IMR-90 (cell line): ENCODE measurements around the gene ELOA. TPM values are rescaled to one million over a fixed set of nuclear protein-coding genes. Genes with fewer than 3 reads are reported as not detected.

Source experiments
- ATAC-seq: fragments of 200-7000 bp; cut with Tn5 transposase; 2 replicates; pipeline ENCODE4 v1.9.1; 2020; ENCODE audit warnings: low read depth, mild to moderate bottlenecking, moderate library complexity
- BruUV-seq: library from RNA; stranded (reverse); fragments of 400-500 nt; replicated peaks from 2 replicates; lab custom pipeline; 2021; lab: Mats Ljungman, UMichigan
- CTCF ChIA-PET: fragments of 300-600 bp; formaldehyde crosslinking; extraction: SDS; loops from one replicate; lab custom pipeline; 2021; ENCODE audit warnings: antibody characterized with exemption; lab: Yijun Ruan, JAX
- POLR2A ChIA-PET: fragments of 300-600 bp; sonication (Branson Sonifier 250); formaldehyde crosslinking; loops from one replicate; lab custom pipeline; 2022; ENCODE audit warnings: antibody characterized with exemption; ENCODE audit not compliant: unreplicated experiment; lab: Charles Lee
- DNase-seq: peaks from one replicate; pipeline ENCODE4 v3.0.0; 2013
- H2AFZ ChIP-seq: replicated peaks from 2 replicates; pipeline ENCODE3; 2013; ENCODE audit warnings: low read length, mild to moderate bottlenecking; ENCODE audit not compliant: poor library complexity
- H2AK5ac ChIP-seq: 2 replicates; pipeline ENCODE4 v1.6.1; 2013; ENCODE audit warnings: low read depth, low read length, inconsistent platforms
- H2AK9ac ChIP-seq: replicated peaks from 2 replicates; pipeline ENCODE3; 2013; ENCODE audit warnings: mild to moderate bottlenecking, low read depth, low read length, moderate library complexity; ENCODE audit not compliant: poor library complexity
- H2BK120ac ChIP-seq: 2 replicates; pipeline ENCODE4 v1.6.1; 2013; ENCODE audit warnings: low read depth, low read length, inconsistent platforms
- H2BK15ac ChIP-seq: 3 replicates; pipeline ENCODE4 v1.6.1; 2013; ENCODE audit warnings: low read depth, low read length, inconsistent platforms
- H2BK20ac ChIP-seq: 2 replicates; pipeline ENCODE4 v1.6.1; 2013; ENCODE audit warnings: low read depth, mild to moderate bottlenecking, inconsistent platforms, low read length, moderate library complexity
- H2BK5ac ChIP-seq: 2 replicates; pipeline ENCODE4 v1.6.1; 2013; ENCODE audit warnings: mild to moderate bottlenecking, low read depth, low read length, inconsistent platforms; ENCODE audit not compliant: poor library complexity, severe bottlenecking
- H3K14ac ChIP-seq: replicated peaks from 2 replicates; pipeline ENCODE4 v1.6.1; 2013; ENCODE audit warnings: low read depth, low read length, inconsistent platforms
- H3K18ac ChIP-seq: 2 replicates; pipeline ENCODE4 v1.6.1; 2013; ENCODE audit warnings: low read depth, low read length, control low read depth
- H3K23ac ChIP-seq: 2 replicates; pipeline ENCODE4 v1.6.1; 2013; ENCODE audit warnings: low read depth, low read length, inconsistent platforms
- H3K27ac ChIP-seq: 2 replicates; pipeline ENCODE4 v1.5.1; 2013; ENCODE audit warnings: mild to moderate bottlenecking, control low read depth, low read length; ENCODE audit not compliant: insufficient read depth
- H3K27me3 ChIP-seq: 2 replicates; pipeline ENCODE4 v1.6.1; 2013; ENCODE audit warnings: low read length; ENCODE audit not compliant: control insufficient read depth, insufficient read depth
- H3K36me3 ChIP-seq: 2 replicates; pipeline ENCODE4 v1.6.1; 2013; ENCODE audit warnings: low read length, mixed read lengths; ENCODE audit not compliant: control insufficient read depth, insufficient read depth
- H3K4ac ChIP-seq: 2 replicates; pipeline ENCODE4 v1.6.1; 2013; ENCODE audit warnings: low read depth, low read length, inconsistent platforms
- H3K4me1 ChIP-seq: 2 replicates; pipeline ENCODE4 v1.6.1; 2013; ENCODE audit warnings: low read length, mixed read lengths; ENCODE audit not compliant: control insufficient read depth, insufficient read depth
- H3K4me2 ChIP-seq: 2 replicates; pipeline ENCODE4 v1.6.1; 2013; ENCODE audit warnings: low read depth, mild to moderate bottlenecking, control low read depth, low read length, moderate library complexity
- H3K4me3 ChIP-seq: 2 replicates; pipeline ENCODE4 v1.5.1; 2013; ENCODE audit warnings: low read depth, mild to moderate bottlenecking, control low read depth, low read length, moderate library complexity; ENCODE audit not compliant: insufficient read depth
- H3K56ac ChIP-seq: 2 replicates; pipeline ENCODE4 v1.6.1; 2013; ENCODE audit warnings: low read length, inconsistent platforms; ENCODE audit not compliant: insufficient read depth; ENCODE audit errors: extremely low read depth
- H3K79me1 ChIP-seq, 2 experiments: 2 replicates each; pipeline ENCODE4 v1.6.1; 2013; ENCODE audit warnings: low read length in 2 of 2, inconsistent platforms in 1 of 2, low read depth in 1 of 2
- H3K9ac ChIP-seq: 2 replicates; pipeline ENCODE4 v1.6.1; 2013; ENCODE audit warnings: low read depth, low read length, control low read depth
- H3K9me1 ChIP-seq: 2 replicates; pipeline ENCODE4 v1.6.1; 2013; ENCODE audit warnings: low read length, inconsistent platforms; ENCODE audit not compliant: insufficient read depth
- H3K9me3 ChIP-seq: 2 replicates; pipeline ENCODE4 v1.6.1; 2013; ENCODE audit warnings: low read length; ENCODE audit not compliant: control insufficient read depth, insufficient read depth
- H4K20me1 ChIP-seq: 2 replicates; pipeline ENCODE4 v1.6.1; 2013; ENCODE audit warnings: low read length, inconsistent platforms; ENCODE audit not compliant: insufficient read depth
- H4K5ac ChIP-seq: 2 replicates; pipeline ENCODE4 v1.6.1; 2013; ENCODE audit warnings: mild to moderate bottlenecking, low read depth, low read length, control low read depth
- H4K8ac ChIP-seq, 2 experiments: 2 replicates each; pipeline ENCODE4 v1.6.1; 2013; ENCODE audit warnings: low read depth in 2 of 2, low read length in 2 of 2, control low read depth in 1 of 2, inconsistent platforms in 1 of 2
- H4K91ac ChIP-seq: 2 replicates; pipeline ENCODE4 v1.6.1; 2013; ENCODE audit warnings: low read depth, low read length, inconsistent platforms; ENCODE audit not compliant: insufficient read depth
- CEBPB ChIP-seq: IDR thresholded peaks from 2 replicates; pipeline ENCODE4 v1.6.1; 2012; ENCODE audit warnings: low read depth, low read length, improper control_type of control experiment
- CHD1 ChIP-seq: IDR thresholded peaks from 2 replicates; pipeline ENCODE4 v1.6.1; 2012; ENCODE audit warnings: low read depth, low read length, improper control_type of control experiment
- MAFK ChIP-seq: IDR thresholded peaks from 2 replicates; pipeline ENCODE4 v1.6.1; 2012; ENCODE audit warnings: low read depth, low read length, improper control_type of control experiment
- POLR2A ChIP-seq: IDR thresholded peaks from 2 replicates; pipeline ENCODE4 v1.6.1; 2012; ENCODE audit warnings: mild to moderate bottlenecking, low read depth, low read length
- RAD21 ChIP-seq: IDR thresholded peaks from 2 replicates; pipeline ENCODE4 v1.6.1; 2012; ENCODE audit warnings: low read length, improper control_type of control experiment
- RCOR1 ChIP-seq: IDR thresholded peaks from 2 replicates; pipeline ENCODE4 v1.6.1; 2012; ENCODE audit warnings: mild to moderate bottlenecking, low read length, improper control_type of control experiment; ENCODE audit not compliant: insufficient replicate concordance
- RFX5 ChIP-seq: IDR thresholded peaks from 2 replicates; pipeline ENCODE4 v1.8.0; 2012; ENCODE audit warnings: low read depth, mild to moderate bottlenecking, low read length, moderate library complexity
- SMC3 ChIP-seq: fragments of 150-350 bp; IDR thresholded peaks from 2 replicates; pipeline ENCODE4 v1.6.1; 2016; ENCODE audit warnings: low read depth, mild to moderate bottlenecking, antibody characterized with exemption, low read length, moderate library complexity
- WGBS, 2 experiments: methylation state at CpG; one replicate each; pipeline versions ENCODE4 v1.1.5 to v1.1.7; 2013; ENCODE audit warnings: missing lambda C conversion rate in 2 of 2; ENCODE audit not compliant: insufficient read length in 1 of 2; ENCODE audit errors: extremely low coverage in 2 of 2; 5-methylcytosine and 5-hydroxymethylcytosine counted together
- dilution Hi-C: fragments of 300-500 bp; cut with HindIII; formaldehyde crosslinking; loops from one replicate; pipeline ENCODE4 v1.14.3; 2018; ENCODE audit warnings: low sequenced_read_pairs; ENCODE audit not compliant: unreplicated experiment
- in situ Hi-C: fragments of 300-500 bp; cut with MboI; formaldehyde crosslinking; loops from 3 replicates; pipeline ENCODE4 v1.14.3; 2019; ENCODE audit warnings: low sequenced_read_pairs, inconsistent platforms, mixed read lengths
- intact Hi-C: fragments of 100-400 bp; cut with micrococcal nuclease; formaldehyde crosslinking; loops from 2 replicates; pipeline ENCODE4 v1.10.0; 2022
- polyA plus RNA-seq, 3 experiments: library from polyadenylated mRNA; depleted of rRNA; stranded (reverse); fragments of >200 nt; gene quantifications; 2 replicates each; pipeline ENCODE4 v1.2.3, GENCODE V29; 2012; ENCODE audit warnings: low replicate concordance in 1 of 3
- total RNA-seq: library from RNA; depleted of rRNA; stranded (reverse); fragments of >200 nt; gene quantifications from 2 replicates; pipeline ENCODE4 v1.2.3, GENCODE V29; 2012
- TF ChIP-seq, protein P1 (sequence below): conservative IDR thresholded peaks from 2 replicates; pipeline ENCODE4 v1.5.1; 2012; ENCODE audit warnings: mild to moderate bottlenecking, low read depth, low read length, improper control_type of control experiment
- TF ChIP-seq, protein P2 (sequence below): fragments of 150-350 bp; IDR thresholded peaks from 2 replicates; pipeline ENCODE4 v1.6.1; 2017; ENCODE audit warnings: mild to moderate bottlenecking, antibody characterized with exemption, low read length, low read depth
- TF ChIP-seq, protein P3 (sequence below): fragments of 150-350 bp; IDR thresholded peaks from 2 replicates; pipeline ENCODE4 v1.6.1; 2016; ENCODE audit warnings: low read depth, mild to moderate bottlenecking, low read length, moderate library complexity, borderline replicate concordance

ELOA gene
- total and polyA plus RNA-seq, 2 of the 4 experiments (the other 2 are of a cell fraction): 22.9 to 40.7 TPM

DNA sequence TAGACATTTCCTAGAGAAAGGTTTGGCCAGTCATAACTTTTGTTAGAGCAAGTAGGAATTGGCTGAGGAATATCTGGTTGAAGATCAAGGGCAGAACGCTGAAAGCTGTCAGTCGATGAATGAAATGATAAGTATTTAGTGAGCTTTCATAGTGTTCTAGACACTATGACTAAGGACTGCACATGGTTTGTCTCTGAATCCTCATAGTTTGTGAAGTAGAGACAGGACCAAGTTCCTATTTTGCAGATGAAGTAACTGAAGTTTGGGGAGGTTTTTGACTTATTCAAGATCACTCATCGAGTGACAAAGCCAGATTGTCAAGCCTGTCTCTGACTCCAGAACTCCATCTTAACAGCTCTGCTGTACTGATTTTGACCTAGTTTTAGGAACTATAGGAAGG, 4.7 kb downstream of the ELOA start:
- Histone ChIP-seq H4K5ac (no peak overlapping the region), H4K20me1 (peaks cover 63% of the 10 kb centered on the region), H2AK5ac (no peak overlapping the region), H3K27ac (no peak overlapping the region), H3K23ac (no peak overlapping the region; the same call in 1 of the 2 replicates), H2AK9ac (no peak overlapping the region), H3K36me3 (peaks cover 28% of the 10 kb centered on the region), H3K79me1 (peaks cover 31 to 69% of the 10 kb centered on the region in 2 experiments), H4K8ac (no peak overlapping the region), H3K14ac (no peak overlapping the region), H3K27me3 (no peaks in the 10 kb centered on the region), H2BK15ac (no peak overlapping the region), H3K4me2 (no peak overlapping the region), H3K4me1 (no peaks in the 10 kb centered on the region; the same call in 1 of the 2 replicates), H2BK120ac (no peak overlapping the region), H3K9me1 (no peaks in the 10 kb centered on the region; the same call in 1 of the 2 replicates), H3K4ac (no peak overlapping the region), H3K9ac (no peak overlapping the region), H3K18ac (no peak overlapping the region), H2AFZ (no peak overlapping the region), H2BK5ac (no peak overlapping the region), H3K9me3 (no peaks in the 10 kb centered on the region), H3K56ac (no peak overlapping the region), H2BK20ac (no peak overlapping the region), H3K4me3 (no peak overlapping the region), H4K91ac (no peak overlapping the region)
- intact Hi-C loops (no loop called here), dilution Hi-C loops (no loop called here), in situ Hi-C loops (no loop called here)
- ATAC-seq (no peak), DNase-seq (no peak)
- ChIA-PET CTCF (no interaction called here), POLR2A (no interaction called here)
- BruUV-seq: no TSS peak
- TF ChIP-seq POLR2A (no peak), RAD21 (no peak), CHD1 (no peak), RCOR1 (no peak), CEBPB (no peak), MAFK (no peak), RFX5 (no peak), SMC3 (no peak)
- TF ChIP-seq, protein P1, sequence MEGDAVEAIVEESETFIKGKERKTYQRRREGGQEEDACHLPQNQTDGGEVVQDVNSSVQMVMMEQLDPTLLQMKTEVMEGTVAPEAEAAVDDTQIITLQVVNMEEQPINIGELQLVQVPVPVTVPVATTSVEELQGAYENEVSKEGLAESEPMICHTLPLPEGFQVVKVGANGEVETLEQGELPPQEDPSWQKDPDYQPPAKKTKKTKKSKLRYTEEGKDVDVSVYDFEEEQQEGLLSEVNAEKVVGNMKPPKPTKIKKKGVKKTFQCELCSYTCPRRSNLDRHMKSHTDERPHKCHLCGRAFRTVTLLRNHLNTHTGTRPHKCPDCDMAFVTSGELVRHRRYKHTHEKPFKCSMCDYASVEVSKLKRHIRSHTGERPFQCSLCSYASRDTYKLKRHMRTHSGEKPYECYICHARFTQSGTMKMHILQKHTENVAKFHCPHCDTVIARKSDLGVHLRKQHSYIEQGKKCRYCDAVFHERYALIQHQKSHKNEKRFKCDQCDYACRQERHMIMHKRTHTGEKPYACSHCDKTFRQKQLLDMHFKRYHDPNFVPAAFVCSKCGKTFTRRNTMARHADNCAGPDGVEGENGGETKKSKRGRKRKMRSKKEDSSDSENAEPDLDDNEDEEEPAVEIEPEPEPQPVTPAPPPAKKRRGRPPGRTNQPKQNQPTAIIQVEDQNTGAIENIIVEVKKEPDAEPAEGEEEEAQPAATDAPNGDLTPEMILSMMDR: no peak
- TF ChIP-seq, protein P2, sequence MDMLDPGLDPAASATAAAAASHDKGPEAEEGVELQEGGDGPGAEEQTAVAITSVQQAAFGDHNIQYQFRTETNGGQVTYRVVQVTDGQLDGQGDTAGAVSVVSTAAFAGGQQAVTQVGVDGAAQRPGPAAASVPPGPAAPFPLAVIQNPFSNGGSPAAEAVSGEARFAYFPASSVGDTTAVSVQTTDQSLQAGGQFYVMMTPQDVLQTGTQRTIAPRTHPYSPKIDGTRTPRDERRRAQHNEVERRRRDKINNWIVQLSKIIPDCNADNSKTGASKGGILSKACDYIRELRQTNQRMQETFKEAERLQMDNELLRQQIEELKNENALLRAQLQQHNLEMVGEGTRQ: no peak
- TF ChIP-seq, protein P3, sequence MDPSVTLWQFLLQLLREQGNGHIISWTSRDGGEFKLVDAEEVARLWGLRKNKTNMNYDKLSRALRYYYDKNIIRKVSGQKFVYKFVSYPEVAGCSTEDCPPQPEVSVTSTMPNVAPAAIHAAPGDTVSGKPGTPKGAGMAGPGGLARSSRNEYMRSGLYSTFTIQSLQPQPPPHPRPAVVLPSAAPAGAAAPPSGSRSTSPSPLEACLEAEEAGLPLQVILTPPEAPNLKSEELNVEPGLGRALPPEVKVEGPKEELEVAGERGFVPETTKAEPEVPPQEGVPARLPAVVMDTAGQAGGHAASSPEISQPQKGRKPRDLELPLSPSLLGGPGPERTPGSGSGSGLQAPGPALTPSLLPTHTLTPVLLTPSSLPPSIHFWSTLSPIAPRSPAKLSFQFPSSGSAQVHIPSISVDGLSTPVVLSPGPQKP: no peak
- WGBS, 2 experiments: no CpG with 5 or more reads among the region's 3 CpGs
